H9 (cell line): Measurements from ENCODE around the gene CFAP65. TPM values are rescaled to one million over a fixed set of nuclear protein-coding genes. Genes with fewer than 3 reads are reported as not detected.

Source experiments
- DNase-seq: peaks from one replicate; pipeline ENCODE4 v3.0.0-alpha.2; 2017
- H2AFZ ChIP-seq: one replicate; pipeline ENCODE4 v1.6.1; 2013; ENCODE audit warnings: mild to moderate bottlenecking, low read length, control low read depth, moderate library complexity
- H2AK5ac ChIP-seq: 2 replicates; pipeline ENCODE4 v1.6.1; 2013; ENCODE audit warnings: low read length, control low read depth, mixed read lengths; ENCODE audit not compliant: insufficient read length
- H2BK120ac ChIP-seq: one replicate; pipeline ENCODE4 v1.6.1; 2013; ENCODE audit warnings: low read depth, mild to moderate bottlenecking, low read length, control low read depth, inconsistent platforms; ENCODE audit not compliant: poor library complexity, severe bottlenecking
- H2BK12ac ChIP-seq: 2 replicates; pipeline ENCODE4 v1.6.1; 2013; ENCODE audit warnings: low read length, control low read depth, mixed read lengths, low read depth; ENCODE audit not compliant: insufficient read length
- H2BK15ac ChIP-seq: 2 replicates; pipeline ENCODE4 v1.6.1; 2013; ENCODE audit warnings: low read depth, low read length, control low read depth
- H2BK20ac ChIP-seq: one replicate; pipeline ENCODE4 v1.6.1; 2013; ENCODE audit warnings: low read depth, mild to moderate bottlenecking, low read length, control low read depth, inconsistent platforms; ENCODE audit not compliant: poor library complexity, severe bottlenecking
- H2BK5ac ChIP-seq: 2 replicates; pipeline ENCODE4 v1.6.1; 2013; ENCODE audit warnings: low read length, control low read depth, mixed read lengths; ENCODE audit not compliant: insufficient read length
- H3K14ac ChIP-seq: 2 replicates; pipeline ENCODE4 v1.6.1; 2013; ENCODE audit warnings: low read length, control low read depth; ENCODE audit not compliant: insufficient read depth
- H3K18ac ChIP-seq: 2 replicates; pipeline ENCODE4 v1.6.1; 2013; ENCODE audit warnings: low read depth, mild to moderate bottlenecking, mixed read lengths, low read length, control low read depth; ENCODE audit not compliant: insufficient read length
- H3K23ac ChIP-seq: 2 replicates; pipeline ENCODE4 v1.6.1; 2013; ENCODE audit warnings: low read length, control low read depth, mixed read lengths, low read depth; ENCODE audit not compliant: insufficient read length
- H3K23me2 ChIP-seq: 2 replicates; pipeline ENCODE4 v1.6.1; 2013; ENCODE audit warnings: low read depth, mild to moderate bottlenecking, mixed read lengths, low read length, control low read depth; ENCODE audit not compliant: insufficient read length, poor library complexity, severe bottlenecking
- H3K27ac ChIP-seq: 2 replicates; pipeline ENCODE4 v1.5.1; 2013; ENCODE audit warnings: low read length, control low read depth, mixed read lengths, low read depth; ENCODE audit not compliant: insufficient read length
- H3K27me3 ChIP-seq: 2 replicates; pipeline ENCODE4 v1.6.1; 2013; ENCODE audit warnings: low read length, control low read depth, inconsistent platforms; ENCODE audit not compliant: insufficient read depth
- H3K4ac ChIP-seq: 2 replicates; pipeline ENCODE4 v1.6.1; 2013; ENCODE audit warnings: low read depth, mild to moderate bottlenecking, control low read depth, inconsistent platforms, low read length, moderate library complexity
- H3K4me1 ChIP-seq: 2 replicates; pipeline ENCODE4 v1.6.1; 2013; ENCODE audit warnings: low read length, control low read depth, inconsistent platforms; ENCODE audit not compliant: insufficient read depth
- H3K4me2 ChIP-seq: 2 replicates; pipeline ENCODE4 v1.6.1; 2013; ENCODE audit warnings: low read length, control low read depth, mixed read lengths; ENCODE audit not compliant: insufficient read length, insufficient read depth
- H3K56ac ChIP-seq: 2 replicates; pipeline ENCODE4 v1.6.1; 2013; ENCODE audit warnings: low read depth, mild to moderate bottlenecking, mixed read lengths, low read length, control low read depth; ENCODE audit not compliant: insufficient read length
- H3K79me1 ChIP-seq: 2 replicates; pipeline ENCODE4 v1.6.1; 2013; ENCODE audit warnings: low read depth, mild to moderate bottlenecking, moderate library complexity, low read length, control low read depth, inconsistent platforms; ENCODE audit not compliant: insufficient read depth, poor library complexity, severe bottlenecking
- H3K79me2 ChIP-seq: 2 replicates; pipeline ENCODE4 v1.6.1; 2013; ENCODE audit warnings: low read length, control low read depth, inconsistent platforms; ENCODE audit not compliant: insufficient read depth
- H3K9ac ChIP-seq: 2 replicates; pipeline ENCODE4 v1.6.1; 2013; ENCODE audit warnings: low read length, control low read depth, mixed read lengths; ENCODE audit not compliant: insufficient read length; ENCODE audit errors: extremely low read depth
- H3K9me3 ChIP-seq: one replicate; pipeline ENCODE4 v1.6.1; 2013; ENCODE audit warnings: low read depth, low read length, inconsistent platforms; ENCODE audit not compliant: control insufficient read depth
- H3T11ph ChIP-seq: one replicate; pipeline ENCODE4 v1.6.1; 2013; ENCODE audit warnings: mild to moderate bottlenecking, low read length, control low read depth, inconsistent platforms
- H4K20me1 ChIP-seq: one replicate; pipeline ENCODE4 v1.6.1; 2013; ENCODE audit not compliant: control insufficient read depth, insufficient read length, insufficient read depth
- H4K5ac ChIP-seq: 2 replicates; pipeline ENCODE4 v1.6.1; 2013; ENCODE audit warnings: low read depth, mild to moderate bottlenecking, mixed read lengths, low read length, control low read depth; ENCODE audit not compliant: insufficient read length
- H4K8ac ChIP-seq: replicated peaks from 2 replicates; pipeline ENCODE4 v1.6.1; 2013; ENCODE audit warnings: low read length, control low read depth, mixed read lengths, low read depth; ENCODE audit not compliant: insufficient read length
- H4K91ac ChIP-seq: 2 replicates; pipeline ENCODE4 v1.6.1; 2013; ENCODE audit warnings: low read depth, mild to moderate bottlenecking, moderate library complexity, mixed read lengths, low read length, control low read depth; ENCODE audit not compliant: insufficient read length
- H3K27ac Mint-ChIP-seq, 3 experiments: 2 replicates in 2 of 3; 3 replicates in 1 of 3; pipeline ENCODE4 v1.8.0; 2020 to 2021; ENCODE audit warnings: mixed read lengths in 3 of 3, mild to moderate bottlenecking in 1 of 3, moderate library complexity in 1 of 3
- H3K27me3 Mint-ChIP-seq: 2 replicates; pipeline ENCODE4 v1.8.0; 2021; ENCODE audit warnings: low read depth, mild to moderate bottlenecking, moderate library complexity, mixed read lengths
- H3K36me3 Mint-ChIP-seq, 3 experiments: 2 replicates in 2 of 3; 3 replicates in 1 of 3; pipeline ENCODE4 v1.8.0; 2020 to 2021; ENCODE audit warnings: low read depth in 3 of 3, mixed read lengths in 3 of 3; ENCODE audit not compliant: insufficient read depth in 1 of 3
- H3K4me1 Mint-ChIP-seq, 2 experiments: 2 replicates each; pipeline ENCODE4 v1.8.0; 2020; ENCODE audit warnings: mixed read lengths in 2 of 2
- H3K4me3 Mint-ChIP-seq, 2 experiments: 2 replicates in 1 of 2; 3 replicates in 1 of 2; pipeline ENCODE4 v1.8.0; 2020 to 2021; ENCODE audit warnings: mild to moderate bottlenecking in 2 of 2, mixed read lengths in 2 of 2, moderate library complexity in 1 of 2
- H3K9me3 Mint-ChIP-seq, 2 experiments: 2 replicates in 1 of 2; 3 replicates in 1 of 2; pipeline ENCODE4 v1.8.0; 2020; ENCODE audit warnings: mild to moderate bottlenecking in 2 of 2, mixed read lengths in 2 of 2, moderate library complexity in 1 of 2
- WGBS: extraction: QIAGEN DNeasy Blood & Tissue Kit; methylation state at CpG from one replicate; pipeline ENCODE4 v1.1.7; 2013; ENCODE audit warnings: missing lambda C conversion rate, low lambda C conversion rate, mixed read lengths; ENCODE audit not compliant: insufficient read length; ENCODE audit errors: extremely low coverage; 5-methylcytosine and 5-hydroxymethylcytosine counted together
- total RNA-seq: library from RNA; stranded (reverse); gene quantifications from 2 replicates; pipeline ENCODE4 v1.2.1, GENCODE V29; 2021
- TF ChIP-seq, protein P1 (sequence below): fragments of 200-600 bp; sonication (generic); conservative IDR thresholded peaks from 3 replicates; pipeline ENCODE4 v1.8.0; 2021; ENCODE audit warnings: antibody characterized with exemption, mild to moderate bottlenecking

The CFAP65 gene
- total RNA-seq, 1 experiment from 2014 or later, result 0.20 TPM

GRCh38 chr2:219025637-219026585 lies 15.4 kb downstream of the CFAP65 start:
- no CpG with 5 or more reads among the region's 18 CpGs for WGBS
- peaks cover 14% of the 10 kb centered on the region for H3K27me3 Mint-ChIP-seq
- no peak overlapping the region for H2BK12ac ChIP-seq
- no peak overlapping the region for H3K4me3 Mint-ChIP-seq
- no peak overlapping the region for H3K27ac ChIP-seq
- no peak overlapping the region for H3T11ph ChIP-seq
- H2BK120ac ChIP-seq, result no peak overlapping the region
- no peak overlapping the region for H2AK5ac ChIP-seq
- no peak overlapping the region for H3K56ac ChIP-seq
- H3K14ac ChIP-seq, result no peak overlapping the region
- H3K27ac Mint-ChIP-seq, result no peak overlapping the region
- H3K23me2 ChIP-seq, result no peaks in the 10 kb centered on the region
- no peak overlapping the region for H3K23ac ChIP-seq
- no peaks in the 10 kb centered on the region for H3K9me3 Mint-ChIP-seq
- H3K4ac ChIP-seq, result no peak overlapping the region
- H2BK15ac ChIP-seq, result no peak overlapping the region
- H4K8ac ChIP-seq, result no peak overlapping the region
- H4K91ac ChIP-seq, result no peak overlapping the region
- no peaks in the 10 kb centered on the region for H3K27me3 ChIP-seq
- H3K4me1 Mint-ChIP-seq, result peaks cover 10 to 11% of the 10 kb centered on the region in 2 experiments
- no peaks in the 10 kb centered on the region for H3K36me3 Mint-ChIP-seq
- H4K5ac ChIP-seq, result no peak overlapping the region
- H3K18ac ChIP-seq, result no peak overlapping the region
- no peaks in the 10 kb centered on the region for H3K79me2 ChIP-seq
- no peak overlapping the region for H2AFZ ChIP-seq
- no peaks in the 10 kb centered on the region for H3K9me3 ChIP-seq
- no peak overlapping the region for H2BK20ac ChIP-seq
- H3K4me1 ChIP-seq, result no peaks in the 10 kb centered on the region
- H4K20me1 ChIP-seq, result no peaks in the 10 kb centered on the region
- TF ChIP-seq, protein P1, sequence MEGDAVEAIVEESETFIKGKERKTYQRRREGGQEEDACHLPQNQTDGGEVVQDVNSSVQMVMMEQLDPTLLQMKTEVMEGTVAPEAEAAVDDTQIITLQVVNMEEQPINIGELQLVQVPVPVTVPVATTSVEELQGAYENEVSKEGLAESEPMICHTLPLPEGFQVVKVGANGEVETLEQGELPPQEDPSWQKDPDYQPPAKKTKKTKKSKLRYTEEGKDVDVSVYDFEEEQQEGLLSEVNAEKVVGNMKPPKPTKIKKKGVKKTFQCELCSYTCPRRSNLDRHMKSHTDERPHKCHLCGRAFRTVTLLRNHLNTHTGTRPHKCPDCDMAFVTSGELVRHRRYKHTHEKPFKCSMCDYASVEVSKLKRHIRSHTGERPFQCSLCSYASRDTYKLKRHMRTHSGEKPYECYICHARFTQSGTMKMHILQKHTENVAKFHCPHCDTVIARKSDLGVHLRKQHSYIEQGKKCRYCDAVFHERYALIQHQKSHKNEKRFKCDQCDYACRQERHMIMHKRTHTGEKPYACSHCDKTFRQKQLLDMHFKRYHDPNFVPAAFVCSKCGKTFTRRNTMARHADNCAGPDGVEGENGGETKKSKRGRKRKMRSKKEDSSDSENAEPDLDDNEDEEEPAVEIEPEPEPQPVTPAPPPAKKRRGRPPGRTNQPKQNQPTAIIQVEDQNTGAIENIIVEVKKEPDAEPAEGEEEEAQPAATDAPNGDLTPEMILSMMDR, result no peak
- no peak overlapping the region for H3K9ac ChIP-seq
- no peak overlapping the region for H3K4me2 ChIP-seq
- no peak overlapping the region for H2BK5ac ChIP-seq
- no peaks in the 10 kb centered on the region for H3K79me1 ChIP-seq
- no peak for DNase-seq
